Hematopoietic multipotent progenitor cell (in vitro differentiated cells): ENCODE results near the gene CRACR2B. TPM values are rescaled to one million over a fixed set of nuclear protein-coding genes. Genes with fewer than 3 reads are reported as not detected.

Source experiments
- DNase-seq, 3 donors: peaks; one replicate each; pipeline ENCODE4 v3.0.0-alpha.2; 2011 to 2015; ENCODE audit warnings: low read depth in 2 of 3, low spot score in 2 of 3
- total RNA-seq: library from RNA; depleted of rRNA; stranded (reverse); fragments of >200 nt; gene quantifications from one replicate; pipeline ENCODE4 v1.2.3, GENCODE V29; 2012

CRACR2B gene
- total RNA-seq, 1 donor, result 3.8 TPM

GRCh38 chr11:810040-810567, 17.6 kb upstream of the CRACR2B start:
- no peak for DNase-seq

DNA sequence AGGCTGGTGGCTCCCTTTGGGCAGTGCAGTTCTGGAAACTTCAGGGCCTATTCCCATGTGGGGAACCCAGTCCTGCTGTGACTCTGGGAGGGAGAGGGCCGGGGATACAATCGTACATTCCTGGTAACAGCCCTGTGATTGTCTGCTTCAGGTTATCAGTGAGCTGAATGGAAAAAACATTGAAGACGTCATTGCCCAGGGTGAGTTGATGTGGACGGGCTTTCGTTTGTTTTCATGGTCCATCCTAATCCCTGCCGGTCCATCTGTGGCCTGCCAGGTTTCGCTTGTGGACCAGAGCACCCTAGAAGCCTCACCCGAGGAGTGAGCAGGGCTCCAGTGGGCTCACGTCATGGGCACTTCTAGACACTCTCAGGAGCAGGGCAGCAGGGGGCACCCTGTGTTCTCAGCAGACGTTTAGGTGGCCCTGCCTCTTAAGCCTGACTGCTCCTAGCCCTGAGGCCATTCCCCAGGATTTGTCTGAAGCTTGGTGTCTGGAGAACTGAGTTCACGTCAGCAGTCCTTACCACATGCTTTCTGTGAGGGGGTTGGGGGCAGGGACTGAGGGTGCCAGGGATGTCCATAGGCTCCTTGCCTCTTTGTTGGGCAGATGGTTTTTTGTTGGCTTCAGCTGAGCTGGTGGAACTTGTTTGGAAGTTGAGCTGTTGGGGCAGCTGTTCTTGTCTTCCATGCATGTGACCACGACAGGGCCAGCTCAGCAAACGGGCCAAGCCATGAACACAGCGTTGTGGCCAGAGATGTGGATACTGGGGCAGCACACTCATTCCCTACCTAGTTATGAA, 16.1 kb upstream of the CRACR2B start:
- no peak for DNase-seq

- DNase-seq, result no peak
These were observed 15.3 kb upstream of the CRACR2B start for GRCh38 chr11:812390-812789.

- DNase-seq, result no peak
These were observed 14.7 kb upstream of the CRACR2B start for GRCh38 chr11:813072-813455.

- no peak for DNase-seq
These were observed 14.1 kb upstream of the CRACR2B start for GRCh38 chr11:813456-814096.

GRCh38 chr11:815675-816432, 11.9 kb upstream of the CRACR2B start:
- DNase-seq, result no peak

GRCh38 chr11:816433-816779, 11.3 kb upstream of the CRACR2B start:
- DNase-seq, result no peak

- no peak for DNase-seq
These were observed 9.2 kb upstream of the CRACR2B start, which contains the start of gene PNPLA2 for GRCh38 chr11:818396-819128. Gene PNPLA2 (plus strand): TSS chr11:818914. CDS start chr11:819719, 805 bp downstream.

- peak; percentile 85 to 94 (median 89) for DNase-seq
These were observed 8.4 kb upstream of the CRACR2B start for GRCh38 chr11:819129-819931.

GRCh38 chr11:819943-820649, 7.6 kb upstream of the CRACR2B start:
- DNase-seq, result peak; percentile 73 to 96 (median 93)

DNA sequence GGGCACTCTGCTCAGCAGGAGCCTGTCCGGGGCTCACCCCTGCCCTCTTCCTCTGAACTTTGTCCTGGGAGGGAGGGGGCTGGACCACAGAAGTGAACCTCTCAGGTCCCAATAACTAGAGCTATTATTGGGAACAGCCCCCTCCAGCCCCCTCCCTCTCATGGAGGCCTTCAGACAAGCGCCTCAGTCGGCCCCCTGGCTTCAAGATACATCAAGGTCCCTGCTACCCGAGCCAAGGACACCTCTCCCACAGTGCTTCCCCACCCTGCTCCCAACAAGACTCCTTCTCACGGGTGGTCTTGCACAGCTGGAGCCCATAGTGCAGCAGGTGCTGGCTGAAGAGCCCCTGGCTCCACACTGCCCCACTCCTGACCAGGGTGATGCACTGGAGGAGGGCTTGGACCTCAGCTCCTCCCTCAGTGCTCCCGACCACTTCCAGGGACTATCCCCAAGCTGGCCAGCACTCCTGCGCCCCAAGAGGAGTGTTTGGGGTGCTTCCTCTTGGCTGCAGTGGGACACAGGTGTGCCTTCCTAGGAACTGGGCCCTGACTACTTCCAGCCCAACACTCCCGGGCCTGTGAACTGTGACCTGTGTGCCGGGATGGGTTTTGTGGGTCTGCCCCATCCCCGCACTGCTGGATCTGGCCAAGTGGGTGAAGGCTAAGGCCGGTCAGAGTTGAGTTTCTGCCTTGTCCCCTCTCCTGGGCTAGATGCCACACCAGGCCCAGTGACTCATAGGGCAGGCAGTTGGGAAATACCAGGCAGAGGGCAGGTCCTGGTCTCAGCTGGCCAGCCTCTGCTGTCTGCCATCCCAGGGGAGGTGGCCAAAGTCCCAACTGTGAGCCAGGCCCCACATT, 6.8 kb upstream of the CRACR2B start:
- DNase-seq, result no peak

GRCh38 chr11:821512-822371, 6.0 kb upstream of the CRACR2B start:
- DNase-seq, result peak in 1 of 3 donors; percentile 58

- DNase-seq, result no peak
These were observed 4.1 kb upstream of the CRACR2B start for GRCh38 chr11:823441-824291.

DNA sequence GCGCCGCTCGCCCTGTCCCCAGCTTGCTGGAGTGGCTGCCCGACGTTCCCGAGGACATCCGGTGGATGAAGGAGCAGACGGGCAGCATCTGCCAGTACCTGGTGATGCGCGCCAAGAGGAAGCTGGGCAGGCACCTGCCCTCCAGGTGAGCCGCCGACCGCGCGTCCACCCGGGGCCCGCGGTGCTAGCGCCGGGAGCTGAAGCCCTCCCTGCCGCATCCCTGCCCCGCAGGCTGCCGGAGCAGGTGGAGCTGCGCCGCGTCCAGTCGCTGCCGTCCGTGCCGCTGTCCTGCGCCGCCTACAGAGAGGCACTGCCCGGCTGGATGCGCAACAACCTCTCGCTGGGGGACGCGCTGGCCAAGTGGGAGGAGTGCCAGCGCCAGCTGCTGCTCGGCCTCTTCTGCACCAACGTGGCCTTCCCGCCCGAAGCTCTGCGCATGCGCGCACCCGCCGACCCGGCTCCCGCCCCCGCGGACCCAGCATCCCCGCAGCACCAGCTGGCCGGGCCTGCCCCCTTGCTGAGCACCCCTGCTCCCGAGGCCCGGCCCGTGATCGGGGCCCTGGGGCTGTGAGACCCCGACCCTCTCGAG, 3.3 kb upstream of the CRACR2B start:
- no peak for DNase-seq

- no peak for DNase-seq
These were observed 2.8 kb upstream of the CRACR2B start for GRCh38 chr11:824942-825341.
